ENCODE data around the gene DYRK1A.

DYRK1A gene

DNA sequence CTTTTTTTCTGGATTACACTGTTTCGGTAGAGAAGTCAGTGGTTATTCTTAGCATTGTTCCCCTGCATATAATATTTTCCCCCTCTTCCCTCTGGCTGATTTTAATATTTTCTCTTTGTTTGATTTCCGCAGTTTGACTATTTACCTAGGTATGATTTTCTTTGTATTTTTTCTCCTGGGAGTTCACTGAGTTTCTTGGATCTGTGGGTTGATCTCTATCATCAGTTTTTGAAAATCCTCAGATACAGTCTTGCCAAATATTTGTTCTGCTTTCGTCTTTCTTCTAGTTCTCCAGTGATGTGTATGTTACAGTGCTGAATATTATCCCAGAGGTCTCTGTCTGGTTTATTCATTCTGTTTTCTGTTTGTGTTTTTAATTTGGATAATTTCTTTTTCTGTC lies 136.4 kb downstream of the DYRK1A start:
- H3K4me3 ChIP-seq (ENCODE audit: low read depth, low read length): no peak overlapping the region
- no peak for DNase-seq (ENCODE audit: low read depth)
- TF ChIP-seq MYC (IDR thresholded peaks at IDR 0.05; ENCODE audit: low read depth, low read length) (no peak), POLR2A (IDR thresholded peaks at IDR 0.05; ENCODE audit: extremely low read depth, insufficient read length) (no peak)
- TF ChIP-seq, protein P1, sequence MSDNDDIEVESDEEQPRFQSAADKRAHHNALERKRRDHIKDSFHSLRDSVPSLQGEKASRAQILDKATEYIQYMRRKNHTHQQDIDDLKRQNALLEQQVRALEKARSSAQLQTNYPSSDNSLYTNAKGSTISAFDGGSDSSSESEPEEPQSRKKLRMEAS (IDR thresholded peaks at IDR 0.05; ENCODE audit: low read depth, low read length): no peak
- TF ChIP-seq, protein P2, sequence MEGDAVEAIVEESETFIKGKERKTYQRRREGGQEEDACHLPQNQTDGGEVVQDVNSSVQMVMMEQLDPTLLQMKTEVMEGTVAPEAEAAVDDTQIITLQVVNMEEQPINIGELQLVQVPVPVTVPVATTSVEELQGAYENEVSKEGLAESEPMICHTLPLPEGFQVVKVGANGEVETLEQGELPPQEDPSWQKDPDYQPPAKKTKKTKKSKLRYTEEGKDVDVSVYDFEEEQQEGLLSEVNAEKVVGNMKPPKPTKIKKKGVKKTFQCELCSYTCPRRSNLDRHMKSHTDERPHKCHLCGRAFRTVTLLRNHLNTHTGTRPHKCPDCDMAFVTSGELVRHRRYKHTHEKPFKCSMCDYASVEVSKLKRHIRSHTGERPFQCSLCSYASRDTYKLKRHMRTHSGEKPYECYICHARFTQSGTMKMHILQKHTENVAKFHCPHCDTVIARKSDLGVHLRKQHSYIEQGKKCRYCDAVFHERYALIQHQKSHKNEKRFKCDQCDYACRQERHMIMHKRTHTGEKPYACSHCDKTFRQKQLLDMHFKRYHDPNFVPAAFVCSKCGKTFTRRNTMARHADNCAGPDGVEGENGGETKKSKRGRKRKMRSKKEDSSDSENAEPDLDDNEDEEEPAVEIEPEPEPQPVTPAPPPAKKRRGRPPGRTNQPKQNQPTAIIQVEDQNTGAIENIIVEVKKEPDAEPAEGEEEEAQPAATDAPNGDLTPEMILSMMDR (IDR thresholded peaks at IDR 0.05; ENCODE audit: low read depth, low read length): no peak

DNA sequence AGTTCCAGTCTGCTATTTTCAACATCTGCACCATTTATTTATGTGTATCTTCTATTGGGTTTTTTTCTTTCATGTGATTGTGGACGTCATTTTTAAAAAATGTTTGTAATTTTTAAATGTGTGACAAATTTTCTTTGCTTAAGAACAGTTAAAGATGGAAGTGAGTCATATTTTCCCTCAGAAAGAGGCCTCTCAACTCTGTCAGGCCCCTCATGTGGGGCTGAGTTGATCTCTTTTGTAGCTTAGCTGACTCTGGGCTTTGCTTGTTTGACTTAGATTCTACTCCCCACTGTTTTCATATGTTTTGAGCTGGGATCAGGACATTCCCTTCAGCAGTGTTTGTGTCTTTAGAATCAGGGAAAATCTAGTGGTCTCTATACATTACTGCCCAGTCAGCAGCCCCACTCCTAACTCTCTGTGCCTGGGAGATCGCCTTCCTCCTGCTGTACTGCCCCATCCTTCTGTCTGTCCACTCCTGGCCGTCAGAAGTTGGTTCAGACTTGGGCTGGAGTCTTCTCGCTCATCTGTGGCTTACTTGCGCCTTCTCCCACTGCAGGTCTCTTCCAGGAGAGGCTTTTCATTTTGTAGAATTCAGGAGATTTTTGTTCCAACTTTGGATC lies 137.4 kb downstream of the DYRK1A start:
- no peak for DNase-seq (ENCODE audit: low read depth)
- TF ChIP-seq POLR2A (IDR thresholded peaks at IDR 0.05; ENCODE audit: extremely low read depth, insufficient read length) (no peak), MYC (IDR thresholded peaks at IDR 0.05; ENCODE audit: low read depth, low read length) (no peak)
- TF ChIP-seq, protein P1 (IDR thresholded peaks at IDR 0.05; ENCODE audit: low read depth, low read length): no peak
- TF ChIP-seq, protein P2 (IDR thresholded peaks at IDR 0.05; ENCODE audit: low read depth, low read length): no peak
- no peak overlapping the region for H3K4me3 ChIP-seq (ENCODE audit: low read depth, low read length)

DNA sequence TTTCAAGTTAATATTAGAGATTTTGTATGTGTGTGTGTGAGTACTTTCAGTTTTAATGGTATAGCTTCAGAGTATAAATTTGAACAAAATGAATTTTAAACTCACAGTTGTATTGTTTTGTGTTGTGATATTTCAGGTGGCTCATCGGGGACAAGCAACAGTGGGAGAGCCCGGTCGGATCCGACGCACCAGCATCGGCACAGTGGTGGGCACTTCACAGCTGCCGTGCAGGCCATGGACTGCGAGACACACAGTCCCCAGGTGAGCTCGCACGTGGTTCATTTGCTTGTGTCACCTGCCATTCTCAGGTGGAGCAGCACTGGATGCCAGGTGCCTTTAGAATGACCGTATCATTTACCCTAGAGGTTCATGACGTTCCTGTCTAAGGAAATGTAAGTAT lies 139.4 kb downstream of the DYRK1A start:
- H3K4me3 ChIP-seq (ENCODE audit: low read depth, low read length): no peak overlapping the region
- DNase-seq (ENCODE audit: low read depth): no peak
- TF ChIP-seq, protein P2 (IDR thresholded peaks at IDR 0.05; ENCODE audit: low read depth, low read length): no peak
- TF ChIP-seq POLR2A (IDR thresholded peaks at IDR 0.05; ENCODE audit: extremely low read depth, insufficient read length): no peak
- TF ChIP-seq, protein P1 (IDR thresholded peaks at IDR 0.05; ENCODE audit: low read depth, low read length): no peak
- TF ChIP-seq MYC (IDR thresholded peaks at IDR 0.05; ENCODE audit: low read depth, low read length): no peak

DNA sequence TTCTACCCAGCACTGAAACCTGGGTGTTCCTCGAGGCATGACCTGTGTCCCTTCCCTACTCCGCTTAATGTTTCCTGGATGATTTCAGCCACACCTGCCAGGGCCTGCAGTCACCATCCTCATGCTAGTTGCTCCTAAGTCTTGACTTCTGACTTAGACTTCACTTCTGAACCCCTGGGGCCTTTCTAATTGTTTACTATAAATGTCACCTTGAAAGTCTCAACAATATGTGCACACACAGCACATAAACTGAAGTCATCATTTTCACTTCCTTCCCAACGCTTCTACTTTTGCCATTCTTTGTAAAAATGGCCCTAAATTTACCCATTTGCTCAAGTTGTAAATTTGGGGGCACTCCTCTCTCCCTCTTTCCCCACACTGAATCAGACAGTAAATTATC lies 141.1 kb downstream of the DYRK1A start:
- H3K4me3 ChIP-seq (ENCODE audit: low read depth, low read length): no peak overlapping the region
- TF ChIP-seq, protein P2 (IDR thresholded peaks at IDR 0.05; ENCODE audit: low read depth, low read length): no peak
- no peak for TF ChIP-seq POLR2A (IDR thresholded peaks at IDR 0.05; ENCODE audit: extremely low read depth, insufficient read length)
- TF ChIP-seq MYC (IDR thresholded peaks at IDR 0.05; ENCODE audit: low read depth, low read length): no peak
- TF ChIP-seq, protein P1 (IDR thresholded peaks at IDR 0.05; ENCODE audit: low read depth, low read length): no peak
- DNase-seq (ENCODE audit: low read depth): no peak

DNA sequence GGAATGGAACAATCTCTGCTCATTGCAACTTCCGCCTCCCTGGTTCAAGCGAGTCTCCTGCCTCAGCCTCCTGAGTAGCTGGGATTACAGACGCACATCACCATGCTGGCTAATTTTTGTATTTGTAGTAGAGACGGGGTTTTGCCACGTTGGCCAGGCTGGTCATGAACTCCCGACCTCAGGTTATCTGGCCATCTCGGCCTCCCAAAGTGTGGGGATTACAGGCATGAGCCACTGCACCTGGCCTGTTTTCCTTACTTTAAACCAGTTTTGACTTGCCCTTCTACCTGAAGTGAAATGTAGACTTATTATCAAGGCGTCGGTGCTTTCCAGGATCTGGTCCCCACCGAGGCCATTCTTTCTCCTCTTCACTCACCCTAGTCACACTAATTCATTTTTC lies 141.8 kb downstream of the DYRK1A start:
- no peak for DNase-seq (ENCODE audit: low read depth)
- no peak overlapping the region for H3K4me3 ChIP-seq (ENCODE audit: low read depth, low read length)
- TF ChIP-seq POLR2A (IDR thresholded peaks at IDR 0.05; ENCODE audit: extremely low read depth, insufficient read length): no peak
- TF ChIP-seq, protein P2 (IDR thresholded peaks at IDR 0.05; ENCODE audit: low read depth, low read length): no peak

Measured in NB4 (cell line).